Measurements from ENCODE around the gene ARHGAP44.

- TF ChIP-seq POLR2A (IDR thresholded peaks at IDR 0.05; ENCODE audit: extremely low read depth, insufficient read length), result no peak
- TF ChIP-seq CTCF (IDR thresholded peaks at IDR 0.05; ENCODE audit: low read depth, low read length), result no peak
Measured at GRCh38 chr17:12967962-12968361, 178.7 kb downstream of the ARHGAP44 start.

Measured in NB4 (cell line).